Type B pancreatic cell (in vitro differentiated cells): Measurements from ENCODE around the gene ASMTL. TPM values are rescaled to one million over a fixed set of nuclear protein-coding genes. Genes with fewer than 3 reads are reported as not detected.
A peak's percentile ranks its signal among the peaks of the same experiment; 100 is the strongest.
"Not testable (repeated sequence)": the region's sequence is repeated elsewhere in the genome, so short reads cannot be mapped to it uniquely, and the experiment has no call there.

Experiments used
- DNase-seq: peaks from one replicate; pipeline ENCODE4 v3.0.0; 2021; ENCODE audit warnings: mixed read lengths; ENCODE audit not compliant: unreplicated experiment; ENCODE audit errors: extremely low spot score
- H3K27ac Mint-ChIP-seq: 2 replicates; pipeline ENCODE4 v1.8.0; 2021; ENCODE audit warnings: mild to moderate bottlenecking, mixed read lengths
- H3K27me3 Mint-ChIP-seq: 2 replicates; pipeline ENCODE4 v1.8.0; 2021; ENCODE audit warnings: mixed read lengths
- H3K36me3 Mint-ChIP-seq: 2 replicates; pipeline ENCODE4 v1.8.0; 2021; ENCODE audit warnings: mixed read lengths
- H3K4me1 Mint-ChIP-seq: one replicate; pipeline ENCODE4 v1.8.0; 2021; ENCODE audit warnings: mixed read lengths; ENCODE audit not compliant: unreplicated experiment
- H3K4me3 Mint-ChIP-seq: 2 replicates; pipeline ENCODE4 v1.8.0; 2021; ENCODE audit warnings: mild to moderate bottlenecking, mixed read lengths
- H3K9me3 Mint-ChIP-seq: 2 replicates; pipeline ENCODE4 v1.8.0; 2021; ENCODE audit warnings: mixed read lengths
- total RNA-seq: library from RNA; stranded (reverse); gene quantifications from 2 replicates; pipeline ENCODE4 v1.2.1, GENCODE V29; 2021; ENCODE audit warnings: low replicate concordance
- TF ChIP-seq, protein P1 (sequence below): fragments of 200-600 bp; sonication (generic); conservative IDR thresholded peaks from 2 replicates; pipeline ENCODE4 v1.5.0; 2021; ENCODE audit warnings: antibody characterized with exemption, mild to moderate bottlenecking

The ASMTL gene
- total RNA-seq, 1 donor from 2014 or later: 31.5 TPM

DNA sequence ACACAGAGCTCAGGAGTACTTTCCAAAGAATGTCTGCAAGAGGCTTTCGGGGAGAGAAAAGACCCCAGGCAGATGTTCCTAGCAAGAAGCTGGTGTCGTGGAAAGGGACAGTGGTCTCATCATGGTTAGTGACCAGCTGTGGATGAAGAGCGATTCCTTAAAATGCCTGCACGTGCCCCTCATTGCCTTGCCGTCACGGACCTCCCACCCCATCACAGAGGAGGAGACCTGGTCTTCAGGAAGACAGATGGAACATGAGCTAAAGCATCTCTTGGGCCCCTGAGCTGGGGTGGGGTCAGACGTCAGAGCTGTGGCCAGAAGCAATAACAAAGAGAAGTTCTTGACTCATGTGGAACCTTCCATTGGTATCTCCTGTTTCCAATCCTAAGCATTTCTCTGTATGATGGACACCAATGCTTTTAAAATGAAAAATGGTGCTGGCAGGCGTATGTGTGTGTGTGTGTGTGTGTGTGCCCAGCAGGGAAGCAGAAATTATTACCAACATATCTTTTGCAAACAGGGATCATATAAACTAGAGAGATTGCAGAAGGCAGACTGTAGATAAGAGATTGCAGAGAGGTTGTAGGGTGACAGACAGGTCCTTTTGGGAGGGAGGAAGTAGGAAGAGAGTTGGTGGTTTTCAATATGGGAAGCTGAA lies 25.2 kb upstream of the ASMTL start:
- Mint-ChIP-seq H3K9me3 (peaks cover 10% of the 10 kb centered on the region), H3K27ac (no peak overlapping the region), H3K4me1 (peaks cover 8% of the 10 kb centered on the region), H3K36me3 (no peaks in the 10 kb centered on the region), H3K4me3 (no peak overlapping the region), H3K27me3 (peaks cover 17% of the 10 kb centered on the region)
- TF ChIP-seq, protein P1, sequence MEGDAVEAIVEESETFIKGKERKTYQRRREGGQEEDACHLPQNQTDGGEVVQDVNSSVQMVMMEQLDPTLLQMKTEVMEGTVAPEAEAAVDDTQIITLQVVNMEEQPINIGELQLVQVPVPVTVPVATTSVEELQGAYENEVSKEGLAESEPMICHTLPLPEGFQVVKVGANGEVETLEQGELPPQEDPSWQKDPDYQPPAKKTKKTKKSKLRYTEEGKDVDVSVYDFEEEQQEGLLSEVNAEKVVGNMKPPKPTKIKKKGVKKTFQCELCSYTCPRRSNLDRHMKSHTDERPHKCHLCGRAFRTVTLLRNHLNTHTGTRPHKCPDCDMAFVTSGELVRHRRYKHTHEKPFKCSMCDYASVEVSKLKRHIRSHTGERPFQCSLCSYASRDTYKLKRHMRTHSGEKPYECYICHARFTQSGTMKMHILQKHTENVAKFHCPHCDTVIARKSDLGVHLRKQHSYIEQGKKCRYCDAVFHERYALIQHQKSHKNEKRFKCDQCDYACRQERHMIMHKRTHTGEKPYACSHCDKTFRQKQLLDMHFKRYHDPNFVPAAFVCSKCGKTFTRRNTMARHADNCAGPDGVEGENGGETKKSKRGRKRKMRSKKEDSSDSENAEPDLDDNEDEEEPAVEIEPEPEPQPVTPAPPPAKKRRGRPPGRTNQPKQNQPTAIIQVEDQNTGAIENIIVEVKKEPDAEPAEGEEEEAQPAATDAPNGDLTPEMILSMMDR: no peak
- peak; percentile 50 for DNase-seq

DNA sequence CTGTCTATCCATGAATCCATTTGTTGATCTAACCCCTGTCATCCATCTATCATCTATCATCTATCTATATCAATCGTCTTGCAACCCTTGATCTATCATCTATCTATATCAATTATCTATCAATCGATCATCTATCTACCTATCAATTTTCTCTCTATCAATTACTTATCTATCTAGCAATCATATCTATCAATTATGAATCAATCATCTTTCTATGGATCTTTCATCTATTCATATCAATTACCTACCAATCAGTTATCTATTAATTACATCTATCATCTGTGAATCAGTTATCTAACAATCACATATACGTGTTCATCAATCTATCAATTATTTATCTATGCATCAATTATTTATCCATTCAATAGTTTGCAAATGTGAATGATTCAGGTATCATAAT lies 24.5 kb upstream of the ASMTL start:
- no peak overlapping the region for H3K4me3 Mint-ChIP-seq
- no peak overlapping the region for H3K27ac Mint-ChIP-seq
- no peak for DNase-seq
- H3K36me3 Mint-ChIP-seq: no peaks in the 10 kb centered on the region
- H3K27me3 Mint-ChIP-seq: peaks cover 17% of the 10 kb centered on the region
- H3K4me1 Mint-ChIP-seq: peaks cover 7% of the 10 kb centered on the region
- peaks cover 10% of the 10 kb centered on the region for H3K9me3 Mint-ChIP-seq
- TF ChIP-seq, protein P1: no peak

DNA sequence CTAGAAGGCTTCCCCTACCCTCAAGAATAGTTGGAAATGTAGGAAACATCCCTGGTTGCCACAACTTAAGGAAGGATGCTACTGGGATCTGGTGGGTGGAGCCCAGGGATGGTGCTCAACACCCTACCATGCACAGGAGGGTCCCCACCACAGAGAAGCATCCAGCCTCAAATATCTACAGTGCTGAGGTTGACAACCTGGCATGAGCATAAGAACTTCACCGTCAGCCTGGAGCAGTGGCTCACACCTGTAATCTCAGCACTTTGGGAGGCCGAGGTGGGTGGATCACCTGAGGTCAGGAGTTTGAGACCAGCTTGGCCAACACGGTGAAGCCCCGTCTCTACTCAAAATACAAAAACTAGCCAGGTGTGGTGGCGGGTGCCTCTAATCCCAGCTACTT lies 24.0 kb upstream of the ASMTL start:
- TF ChIP-seq, protein P1: no peak
- peaks cover 2% of the 10 kb centered on the region for H3K4me1 Mint-ChIP-seq
- DNase-seq: peak; percentile 29

DNA sequence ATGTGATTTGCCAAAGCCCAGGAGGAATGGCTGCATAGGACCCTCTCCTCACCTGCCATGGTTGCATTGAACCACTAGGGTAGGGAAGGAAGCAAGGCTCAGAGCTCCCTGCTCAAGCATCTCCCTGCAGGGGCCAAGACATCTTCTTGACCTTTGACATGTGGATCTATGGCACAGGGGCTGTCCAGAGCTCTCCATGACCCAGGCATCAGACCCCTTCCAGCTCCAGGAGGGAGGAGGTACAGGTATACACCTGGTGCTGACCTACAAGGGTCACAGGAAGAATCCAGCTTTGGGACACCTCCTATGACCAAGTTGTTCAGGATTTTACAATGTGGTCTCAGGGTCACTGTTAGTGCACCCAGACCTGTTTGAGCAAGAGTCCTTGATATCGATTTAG lies 23.2 kb upstream of the ASMTL start:
- H3K4me3 Mint-ChIP-seq: no peak overlapping the region
- no peak overlapping the region for H3K27ac Mint-ChIP-seq
- peaks cover 10% of the 10 kb centered on the region for H3K9me3 Mint-ChIP-seq
- H3K4me1 Mint-ChIP-seq: no peaks in the 10 kb centered on the region
- H3K36me3 Mint-ChIP-seq: no peaks in the 10 kb centered on the region
- DNase-seq: peak; percentile 44
- TF ChIP-seq, protein P1: no peak
- H3K27me3 Mint-ChIP-seq: peaks cover 12% of the 10 kb centered on the region

More for the DNA sequence above, 24.0 kb upstream of the ASMTL start:
- peaks cover 14% of the 10 kb centered on the region for H3K27me3 Mint-ChIP-seq
- no peak overlapping the region for H3K27ac Mint-ChIP-seq
- H3K9me3 Mint-ChIP-seq: peaks cover 10% of the 10 kb centered on the region
- H3K36me3 Mint-ChIP-seq: no peaks in the 10 kb centered on the region
- no peak overlapping the region for H3K4me3 Mint-ChIP-seq

DNA sequence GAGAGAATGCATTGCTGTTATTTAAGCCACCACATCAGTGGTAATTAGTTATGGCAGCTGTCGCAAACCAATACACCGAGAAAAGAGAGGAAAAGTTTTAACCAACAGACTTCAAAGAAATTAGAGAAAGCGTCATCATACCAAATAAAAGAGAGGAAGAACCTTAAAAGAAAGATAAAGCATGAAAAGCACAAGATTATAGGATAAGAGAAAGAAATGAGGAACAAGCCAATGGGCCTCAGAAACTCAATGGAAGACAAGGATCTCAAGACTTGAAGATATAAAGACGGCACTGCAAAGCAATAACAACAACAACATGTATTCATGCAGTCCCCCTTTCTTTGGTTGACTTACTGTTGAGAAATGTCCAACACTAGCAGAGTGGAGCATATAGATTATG lies 22.8 kb upstream of the ASMTL start:
- H3K4me1 Mint-ChIP-seq: no peaks in the 10 kb centered on the region
- TF ChIP-seq, protein P1: no peak
- no peak for DNase-seq
- peaks cover 10% of the 10 kb centered on the region for H3K9me3 Mint-ChIP-seq
- no peak overlapping the region for H3K4me3 Mint-ChIP-seq
- no peak overlapping the region for H3K27ac Mint-ChIP-seq
- no peaks in the 10 kb centered on the region for H3K36me3 Mint-ChIP-seq
- H3K27me3 Mint-ChIP-seq: peaks cover 12% of the 10 kb centered on the region

DNA sequence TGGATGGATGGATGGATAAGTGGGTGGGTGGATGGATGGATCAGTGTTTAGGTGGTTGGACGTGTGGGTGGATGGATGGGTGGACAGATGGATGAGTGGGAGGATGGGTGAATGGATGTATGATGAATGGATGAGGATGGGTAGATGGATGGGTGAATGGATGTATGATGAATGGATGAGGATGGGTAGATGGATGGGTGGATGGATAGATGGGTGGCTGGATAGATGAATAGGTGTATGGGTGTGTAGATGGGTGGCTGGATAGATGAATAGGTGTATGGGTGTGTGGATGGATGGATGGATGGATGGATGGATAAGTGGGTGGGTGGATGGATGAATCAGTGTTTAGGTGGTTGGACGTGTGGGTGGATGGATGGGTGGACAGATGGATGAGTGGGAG lies 21.9 kb upstream of the ASMTL start:
- not testable (repeated sequence) for H3K9me3 Mint-ChIP-seq, H3K36me3 Mint-ChIP-seq, H3K4me1 Mint-ChIP-seq, DNase-seq, H3K27me3 Mint-ChIP-seq, H3K4me3 Mint-ChIP-seq, H3K27ac Mint-ChIP-seq
